ENCODE measurements around the gene MACO1. TPM values are rescaled to one million over a fixed set of nuclear protein-coding genes. Genes with fewer than 3 reads are reported as not detected.

Gene MACO1
- total RNA-seq, 1 experiment from 2014 or later = 84.0 TPM

Other genes with a start within 250 kb of the MACO1 start
- gene SYF2, start 198.4 kb upstream of the MACO1 start, total RNA-seq (2014; rRNA removed; shearing (Covaris generic)) = 52.2 and 65.8 TPM in 2 replicates
- gene RSRP1, start 183.4 kb upstream of the MACO1 start, total RNA-seq (2014; rRNA removed; shearing (Covaris generic)) = 42.8 and 48.7 TPM in 2 replicates
- gene RHD, start 158.4 kb upstream of the MACO1 start, total RNA-seq (2014; rRNA removed; shearing (Covaris generic)) = not detected in 2 replicates
- gene TMEM50A, start 92.6 kb upstream of the MACO1 start, total RNA-seq (2014; rRNA removed; shearing (Covaris generic)) = 57.8 and 68.8 TPM in 2 replicates
- gene RHCE, start 10.1 kb upstream of the MACO1 start, total RNA-seq (2014; rRNA removed; shearing (Covaris generic)) = 0.17 and 1.6 TPM in 2 replicates
- 10.8 and 30.6 TPM in 2 replicates for gene LDLRAP1, start 112.7 kb downstream of the MACO1 start, total RNA-seq (2014; rRNA removed; shearing (Covaris generic))
- gene MAN1C1, start 185.9 kb downstream of the MACO1 start, total RNA-seq (2014; rRNA removed; shearing (Covaris generic)) = 5.3 and 5.5 TPM in 2 replicates